ENCODE measurements around the gene AP1M1.

GRCh38 chr19:16265890-16266585 lies 68.3 kb downstream of the AP1M1 start:
- no peak for TF ChIP-seq CTCF (IDR thresholded peaks at IDR 0.05 in 4 of 5, conservative IDR thresholded peaks at IDR 0.05 in 1 of 5)
- TF ChIP-seq POLR2A (IDR thresholded peaks at IDR 0.05): no peak

Measured in gastrocnemius medialis (tissue), 4 donors.